WTC11 (cell line): ENCODE results near the gene LITAFD.

Source experiments
- CREM ChIP-seq: sonication (generic); formaldehyde crosslinking; IDR thresholded peaks from 2 replicates; pipeline ENCODE4 v1.8.1; 2022; ENCODE audit warnings: mild to moderate bottlenecking, missing genetic modification reagents, moderate library complexity
- CTCF ChIP-seq: fragments of 200-600 bp; IDR thresholded peaks from 2 replicates; pipeline ENCODE4 v1.8.0; 2022; ENCODE audit warnings: antibody characterized with exemption
- JUN ChIP-seq: sonication (generic); formaldehyde crosslinking; IDR thresholded peaks from 2 replicates; pipeline ENCODE4 v1.8.0; 2023; ENCODE audit warnings: mild to moderate bottlenecking, missing genetic modification reagents
- KAT7 ChIP-seq: sonication (generic); formaldehyde crosslinking; IDR thresholded peaks from 2 replicates; pipeline ENCODE4 v1.8.1; 2023; ENCODE audit warnings: missing genetic modification reagents, mild to moderate bottlenecking, borderline replicate concordance
- MAX ChIP-seq: sonication (generic); formaldehyde crosslinking; IDR thresholded peaks from 2 replicates; pipeline ENCODE4 v1.8.0; 2022; ENCODE audit warnings: mild to moderate bottlenecking, missing genetic modification reagents
- NR3C1 ChIP-seq: sonication (generic); formaldehyde crosslinking; conservative IDR thresholded peaks from 2 replicates; pipeline ENCODE4 v1.8.1; 2023; ENCODE audit warnings: low read depth, mild to moderate bottlenecking, missing genetic modification reagents
- SMAD3 ChIP-seq: sonication (generic); formaldehyde crosslinking; IDR thresholded peaks from 2 replicates; pipeline ENCODE4 v1.8.0; 2022; ENCODE audit warnings: missing genetic modification reagents, mild to moderate bottlenecking, borderline replicate concordance
- TCF7 ChIP-seq: sonication (generic); formaldehyde crosslinking; IDR thresholded peaks from 2 replicates; pipeline ENCODE4 v1.8.0; 2022; ENCODE audit warnings: mild to moderate bottlenecking, low read depth, missing genetic modification reagents, moderate library complexity
- USF2 ChIP-seq: sonication (generic); formaldehyde crosslinking; IDR thresholded peaks from 2 replicates; pipeline ENCODE4 v1.8.1; 2023; ENCODE audit warnings: mild to moderate bottlenecking, missing genetic modification reagents, moderate library complexity
- ZBTB21 ChIP-seq: sonication (generic); formaldehyde crosslinking; IDR thresholded peaks from 2 replicates; pipeline ENCODE4 v1.8.1; 2023; ENCODE audit warnings: mild to moderate bottlenecking, missing genetic modification reagents, borderline replicate concordance
- ZNF138 ChIP-seq: sonication (generic); formaldehyde crosslinking; conservative IDR thresholded peaks from 2 replicates; pipeline ENCODE4 v1.8.1; 2022; ENCODE audit warnings: mild to moderate bottlenecking, moderate library complexity, missing genetic modification reagents
- ZNF263 ChIP-seq: sonication (generic); formaldehyde crosslinking; IDR thresholded peaks from 2 replicates; pipeline ENCODE4 v1.8.1; 2022; ENCODE audit warnings: low read depth, mild to moderate bottlenecking, moderate library complexity, missing genetic modification reagents

GRCh38 chr16:8908810-8909468 lies 26.8 kb downstream of the LITAFD start:
- no peak for TF ChIP-seq KAT7 (CRISPR knock-in tag)
- TF ChIP-seq MAX, result no peak
- no peak for TF ChIP-seq ZNF138 (CRISPR knock-in tag)
- no peak for TF ChIP-seq SMAD3
- TF ChIP-seq CREM (CRISPR knock-in tag), result no peak
- no peak for TF ChIP-seq CTCF
- no peak for TF ChIP-seq USF2 (CRISPR knock-in tag)
- TF ChIP-seq NR3C1 (CRISPR knock-in tag), result no peak
- TF ChIP-seq ZBTB21 (CRISPR knock-in tag), result no peak
- no peak for TF ChIP-seq ZNF263 (CRISPR knock-in tag)
- TF ChIP-seq TCF7, result no peak
- no peak for TF ChIP-seq JUN
